NCI-H1105 treated with DMSO at 0.1 percent for 48 hours (cell line): ENCODE results near the gene TMOD3.
A peak's percentile ranks its signal among the peaks of the same experiment; 100 is the strongest.
"Not testable (repeated sequence)": the region's sequence is repeated elsewhere in the genome, so short reads cannot be mapped to it uniquely, and the experiment has no call there.

Experiments used
- DNase-seq: peaks from one replicate; lab custom pipeline; 2025; lab: John Stamatoyannopoulos, UW

Gene TMOD3

GRCh38 chr15:51864408-51865056 lies 35.1 kb downstream of the TMOD3 start:
- no peak for DNase-seq

GRCh38 chr15:51865317-51865716 lies 35.9 kb downstream of the TMOD3 start:
- no peak for DNase-seq

DNA sequence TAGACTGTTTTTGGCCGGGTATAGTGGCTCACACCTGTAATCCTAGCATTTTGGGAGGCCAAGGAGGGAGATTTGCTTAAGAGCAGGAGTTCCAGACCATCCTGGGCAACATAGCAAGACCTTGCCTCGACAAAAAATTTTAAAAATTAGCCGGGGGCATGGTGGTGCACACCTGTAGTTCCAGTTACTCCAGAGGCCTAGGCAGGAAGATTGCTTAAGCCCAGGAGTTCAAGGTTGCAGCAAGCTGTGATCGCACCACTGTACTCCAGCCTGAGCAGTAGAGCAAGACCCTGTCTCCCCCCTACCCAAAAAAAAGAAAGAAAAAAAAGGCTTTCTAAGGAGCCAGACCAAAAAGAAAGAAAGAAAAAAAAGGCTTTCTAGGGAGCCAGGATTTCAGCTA lies 36.7 kb downstream of the TMOD3 start:
- DNase-seq, result no peak

- no peak for DNase-seq
Measured at GRCh38 chr15:51866751-51867150, 37.3 kb downstream of the TMOD3 start.

GRCh38 chr15:51869060-51869421 lies 39.6 kb downstream of the TMOD3 start:
- DNase-seq, result no peak

GRCh38 chr15:51870774-51871173 lies 41.3 kb downstream of the TMOD3 start:
- DNase-seq, result no peak

DNA sequence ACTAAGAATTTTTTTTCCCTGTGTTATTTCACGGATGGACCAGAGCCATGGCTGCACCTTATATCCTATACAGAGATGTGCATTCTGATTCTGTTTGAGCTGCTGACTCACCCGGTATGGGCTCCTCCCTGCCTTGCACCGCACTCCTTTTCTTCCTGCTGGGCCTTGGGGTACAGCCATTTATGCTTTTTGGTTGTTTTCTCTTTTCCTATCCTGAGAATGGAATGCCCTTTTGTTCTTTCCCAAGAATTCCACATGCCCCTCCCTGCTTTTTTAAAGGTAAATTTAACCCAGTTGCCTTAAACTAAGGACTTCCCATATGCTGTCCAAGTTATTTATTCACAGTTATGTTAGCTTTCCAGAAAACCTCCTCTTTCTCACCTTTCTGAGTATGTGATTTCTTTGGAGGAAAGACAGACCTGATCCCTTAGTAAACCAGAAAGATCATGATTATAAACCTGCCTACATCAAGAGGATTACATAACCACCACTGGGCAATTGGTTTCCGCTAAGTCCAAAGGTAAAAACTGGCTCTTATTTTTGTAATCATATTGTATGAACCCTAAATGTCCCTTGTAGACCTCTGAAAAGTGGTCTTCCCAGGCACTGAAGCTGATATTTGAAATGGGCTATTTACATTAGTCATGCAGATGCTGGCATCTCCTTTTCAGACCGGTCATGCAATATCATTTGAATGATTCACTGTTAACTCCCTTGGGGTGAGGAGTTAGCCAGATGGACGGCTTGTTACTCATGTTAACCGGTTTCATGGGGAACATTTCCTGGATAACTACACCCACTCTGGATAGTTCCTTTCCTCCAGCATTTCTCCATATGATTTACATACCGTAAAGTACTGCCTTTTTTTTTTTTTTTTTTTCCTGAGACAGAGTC lies 45.5 kb downstream of the TMOD3 start:
- DNase-seq, result no peak

DNA sequence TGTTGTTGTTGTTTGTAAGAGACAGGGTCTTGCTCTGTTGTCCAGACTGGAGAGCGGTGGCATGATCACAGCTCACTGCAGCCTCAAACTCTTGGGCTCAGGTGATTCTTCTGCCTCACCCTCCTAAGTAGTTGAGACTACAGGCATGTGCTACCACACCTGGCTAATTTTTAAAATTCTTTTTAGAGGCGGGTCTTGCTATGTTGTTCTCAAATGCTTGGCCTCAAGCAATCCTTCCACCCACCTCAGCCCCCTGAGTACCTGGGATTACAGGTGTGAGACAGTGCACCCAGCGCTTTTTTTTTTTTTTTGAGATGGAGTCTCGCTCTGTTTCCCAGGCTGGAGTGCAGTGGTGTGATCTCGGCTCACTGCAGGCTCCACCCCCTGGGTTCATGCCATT lies 46.7 kb downstream of the TMOD3 start:
- DNase-seq, result no peak

DNA sequence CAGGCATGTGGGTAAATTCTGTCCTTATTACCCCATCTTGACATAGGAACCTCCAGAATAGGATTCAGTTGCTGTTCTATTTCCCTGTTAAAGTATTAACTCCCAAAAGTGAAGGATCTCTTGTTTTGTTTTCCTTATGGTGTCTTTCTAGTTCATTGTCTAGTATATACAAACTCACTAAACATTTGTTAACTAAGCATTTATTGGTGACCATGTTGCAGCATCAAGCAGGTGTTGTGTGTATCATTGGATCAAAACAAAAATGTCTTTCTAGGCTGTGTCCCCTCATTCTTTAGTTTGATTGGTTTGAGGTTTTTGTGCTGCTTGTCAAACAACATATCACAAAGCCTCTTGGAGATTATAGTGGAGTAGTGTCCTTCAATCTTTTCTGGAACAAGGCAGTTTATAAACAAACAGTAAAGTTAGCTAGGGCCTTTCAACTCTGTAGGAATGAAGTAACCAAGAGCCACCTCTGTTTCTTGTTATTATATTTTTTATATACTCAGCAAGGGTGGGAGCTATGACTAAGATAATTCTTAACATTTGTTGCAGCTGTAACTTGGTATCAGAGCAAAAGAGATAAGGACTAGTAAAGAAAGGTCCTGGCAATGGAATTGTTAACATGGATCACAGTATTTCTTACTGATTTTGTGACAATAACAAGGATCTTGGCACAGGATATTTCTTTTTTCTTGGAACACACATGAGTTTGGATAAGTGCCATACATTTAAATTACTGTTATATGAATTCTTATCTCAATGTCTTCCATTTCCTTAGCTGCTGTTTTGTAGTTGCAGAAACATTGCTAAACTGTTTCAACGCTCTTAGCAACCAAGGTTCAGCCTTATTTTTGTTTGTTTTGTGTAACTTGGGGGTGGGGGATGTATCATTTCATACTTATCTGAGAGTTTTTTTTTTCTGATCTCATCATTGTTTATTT lies 49.3 kb downstream of the TMOD3 start:
- no peak for DNase-seq

DNA sequence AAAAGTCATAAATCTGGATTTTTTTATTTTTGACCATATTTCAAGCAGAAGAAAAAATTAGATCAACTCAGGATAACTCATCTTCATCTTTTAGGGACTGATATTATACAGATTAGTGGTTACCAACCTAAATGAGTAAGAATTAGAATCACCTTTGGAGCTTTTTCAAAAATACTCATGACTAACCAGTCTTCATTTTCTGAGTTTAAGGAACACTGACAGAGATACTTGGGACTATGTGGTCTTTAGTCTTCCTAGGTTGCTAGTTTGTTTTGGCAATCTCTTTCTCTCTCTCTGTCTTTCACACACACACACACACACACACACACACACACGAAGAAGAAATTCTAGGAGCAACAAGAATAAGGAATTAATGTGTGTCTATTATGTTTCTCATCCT lies 50.1 kb downstream of the TMOD3 start:
- DNase-seq, result no peak

DNA sequence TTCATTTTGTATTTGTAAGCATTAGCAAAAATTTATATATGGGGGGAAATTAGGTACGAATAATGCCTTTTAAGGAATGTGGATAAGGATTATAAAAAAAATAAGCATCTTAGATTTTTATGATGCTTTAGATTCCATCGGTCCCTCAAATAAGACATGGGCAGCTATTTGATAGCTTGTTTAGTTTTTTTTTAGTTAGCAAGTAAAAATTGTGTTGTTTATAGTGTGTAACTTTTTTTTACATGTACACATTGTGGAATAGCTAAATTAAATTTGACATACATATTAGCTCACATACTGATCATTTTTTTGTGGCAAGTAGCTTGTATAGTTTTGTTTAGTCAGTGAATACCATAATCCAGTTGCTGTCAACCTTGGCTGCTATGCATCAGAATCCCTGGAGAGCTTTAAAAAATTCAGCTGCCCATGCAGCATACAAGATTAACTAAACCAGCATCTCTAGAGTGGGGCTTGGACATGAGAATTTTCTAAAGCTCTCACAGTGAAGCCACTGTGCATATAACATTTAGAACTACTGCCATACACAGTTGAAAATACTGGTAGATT lies 53.9 kb downstream of the TMOD3 start:
- no peak for DNase-seq

GRCh38 chr15:51884041-51884440 lies 54.6 kb downstream of the TMOD3 start:
- DNase-seq, result no peak

GRCh38 chr15:51884517-51885236 lies 55.2 kb downstream of the TMOD3 start:
- no peak for DNase-seq

DNA sequence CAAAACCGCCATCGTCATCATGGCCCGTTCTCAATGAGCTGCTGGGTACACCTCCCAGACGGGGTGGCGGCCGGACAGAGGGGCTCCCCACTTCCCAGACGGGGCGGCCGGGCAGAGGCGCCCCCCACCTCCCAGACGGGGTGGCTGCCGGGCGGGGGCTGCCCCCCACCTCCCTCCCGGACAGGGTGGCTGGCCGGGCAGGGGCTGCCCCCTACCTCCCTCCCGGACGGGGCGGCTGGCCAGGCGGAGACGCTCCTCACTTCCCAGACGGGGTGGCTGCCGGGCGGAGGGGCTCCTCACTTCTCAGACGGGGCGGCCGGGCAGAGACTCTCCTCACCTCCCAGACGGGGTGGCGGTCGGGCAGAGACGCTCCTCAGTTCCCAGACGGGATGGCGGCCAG lies 56.3 kb downstream of the TMOD3 start:
- DNase-seq, result not testable (repeated sequence)

DNA sequence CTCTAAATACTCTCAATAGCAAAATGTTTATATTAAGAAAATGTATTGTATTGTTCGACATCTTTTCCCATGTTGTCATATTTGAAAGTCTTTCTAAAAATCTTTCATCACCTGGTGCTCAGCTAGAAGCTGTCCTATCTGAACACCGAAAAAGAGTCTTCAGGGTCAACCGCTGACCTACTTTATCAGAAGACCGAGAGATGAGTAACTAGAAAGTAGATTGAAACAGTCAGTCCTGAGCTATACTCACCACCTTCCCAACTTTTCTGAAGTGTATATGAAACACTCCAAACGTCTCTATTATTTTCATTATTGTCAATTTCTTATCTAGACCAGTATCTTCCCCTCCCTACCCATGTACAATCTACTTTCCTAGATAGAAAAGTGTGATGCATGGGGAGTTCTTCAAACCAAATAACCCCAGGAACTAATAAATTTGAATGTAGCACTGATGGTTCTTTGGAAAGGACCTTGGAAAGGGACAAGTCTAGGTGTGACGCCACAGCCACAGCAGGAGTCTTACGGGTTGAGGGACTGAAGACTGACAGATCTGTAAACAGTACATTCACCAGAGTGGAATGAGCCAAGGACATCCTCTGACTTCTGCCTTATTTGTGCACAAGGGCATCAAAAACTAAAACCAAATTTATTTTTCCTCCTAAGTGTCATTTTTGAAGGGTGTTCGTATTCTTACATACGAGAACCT lies 58.6 kb downstream of the TMOD3 start:
- no peak for DNase-seq

DNA sequence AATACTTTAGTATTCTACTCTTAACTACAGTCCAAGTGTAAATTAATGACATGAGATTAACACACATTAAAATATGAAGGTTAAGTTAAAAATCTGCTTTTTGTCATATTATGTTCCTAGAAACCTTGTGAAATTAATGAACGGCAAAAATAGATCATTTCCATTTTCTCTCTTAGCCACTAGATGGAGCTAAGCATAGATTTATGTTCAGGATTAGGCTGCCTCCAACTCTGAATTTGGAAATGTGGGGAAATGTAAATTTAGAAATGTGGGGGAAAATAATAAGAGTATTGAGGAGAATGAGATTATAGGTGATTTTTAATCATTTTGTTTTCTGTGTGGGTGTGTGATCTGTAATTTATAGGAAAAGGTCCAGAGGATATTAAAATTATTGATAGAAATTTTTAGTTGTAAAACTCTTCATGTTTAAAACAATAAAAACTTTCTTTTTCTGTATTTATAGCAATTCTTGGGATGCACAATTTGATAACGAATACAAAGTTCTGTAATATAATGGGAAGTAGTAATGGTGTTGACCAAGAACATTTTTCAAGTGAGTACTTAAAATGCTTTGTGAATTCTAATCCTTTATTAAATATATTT lies 59.2 kb downstream of the TMOD3 start:
- peak; percentile 16 for DNase-seq

DNA sequence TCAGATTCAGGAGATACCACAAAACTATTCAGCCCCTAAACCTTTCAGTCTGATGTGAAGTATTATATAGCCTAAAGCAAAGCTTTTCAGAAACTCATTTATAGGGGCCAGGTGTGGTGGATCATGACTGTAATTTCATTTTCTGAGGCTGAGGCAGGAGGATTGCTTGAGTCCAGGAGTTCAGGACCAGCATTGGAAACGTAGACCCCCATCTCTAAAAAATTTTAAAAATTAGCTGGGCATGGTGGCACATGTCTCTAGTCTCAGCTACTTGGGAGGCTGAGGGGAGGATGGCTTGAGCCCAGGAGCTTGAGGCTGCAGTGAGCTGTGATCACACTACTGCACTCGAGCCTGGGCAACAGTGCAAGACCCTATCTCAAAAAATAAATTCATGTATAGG lies 60.0 kb downstream of the TMOD3 start:
- no peak for DNase-seq

DNA sequence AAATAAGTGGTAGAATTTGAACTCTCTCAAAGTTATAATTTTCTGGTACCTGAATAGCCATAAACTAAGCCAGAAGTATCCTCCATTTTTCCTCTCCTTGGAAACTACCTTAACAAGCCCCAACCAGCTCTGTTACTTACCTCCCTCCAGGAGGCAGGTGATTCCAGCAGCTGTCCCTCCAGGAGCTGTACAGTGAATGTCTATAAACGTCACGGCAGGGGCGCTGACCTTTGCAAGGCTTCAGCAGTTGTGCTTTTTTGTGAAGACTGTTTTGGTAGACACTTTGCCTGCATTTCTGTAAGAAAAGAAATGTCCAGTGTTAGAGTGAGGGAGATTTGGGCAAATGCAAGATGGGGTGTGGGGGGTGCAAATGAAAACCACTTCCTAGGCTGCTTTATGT lies 75.0 kb downstream of the TMOD3 start:
- DNase-seq, result no peak

DNA sequence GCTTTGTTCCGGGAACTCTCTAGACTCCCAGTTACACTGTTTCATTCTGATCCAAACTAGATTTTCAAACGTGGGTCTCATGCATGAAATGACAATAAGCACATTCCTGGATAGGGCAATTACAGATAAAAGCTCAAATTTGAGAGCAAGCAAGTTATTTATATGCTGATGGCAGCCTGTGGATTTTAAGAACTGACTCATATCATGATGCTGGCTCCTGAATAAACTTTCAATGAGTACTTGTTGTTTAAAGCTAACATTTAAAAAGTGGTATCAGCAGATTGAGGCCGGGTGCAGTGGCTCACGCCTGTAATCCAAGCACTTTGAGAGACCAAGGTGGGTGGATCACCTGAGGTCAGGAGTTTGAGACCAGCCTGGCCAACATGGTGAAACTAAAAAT lies 75.5 kb downstream of the TMOD3 start:
- DNase-seq, result no peak

DNA sequence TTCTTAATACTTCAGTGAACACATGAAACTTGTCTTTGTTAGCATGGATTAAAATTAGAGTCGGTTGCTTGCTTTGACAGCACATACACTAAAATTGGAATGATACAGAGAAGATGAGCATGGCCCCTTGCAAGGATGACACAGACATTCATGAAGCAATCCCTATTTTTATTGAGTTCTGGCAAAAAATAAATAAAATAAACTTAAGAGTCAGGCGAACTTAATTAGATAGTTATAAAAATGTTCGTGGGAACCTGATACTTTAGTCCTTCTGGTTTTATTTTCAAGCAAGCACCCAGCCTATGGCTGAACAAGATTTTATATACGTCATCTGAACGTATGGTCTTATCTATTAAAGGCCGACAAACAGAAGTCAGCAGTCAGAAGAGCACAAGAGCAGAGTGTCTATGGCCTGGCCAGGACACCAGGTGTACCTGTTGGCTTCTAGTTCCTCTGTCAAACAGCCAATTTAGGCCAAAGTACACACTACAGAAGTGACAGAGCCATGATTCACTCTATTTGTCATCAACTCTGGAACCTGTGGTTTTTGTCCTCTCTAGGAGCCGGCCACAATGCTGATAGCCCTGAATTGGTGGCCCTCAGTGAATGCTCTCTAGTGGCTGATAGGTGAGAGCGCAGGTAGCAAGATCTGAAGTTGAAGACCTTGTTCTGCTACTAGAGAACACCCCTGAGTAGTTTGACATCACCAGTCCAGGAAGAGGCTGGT lies 77.8 kb downstream of the TMOD3 start:
- DNase-seq, result no peak
